Superior temporal gyrus (tissue), 1 donor: ENCODE data around the gene TGFBR3L.
"Not testable (repeated sequence)": the region's sequence is repeated elsewhere in the genome, so short reads cannot be mapped to it uniquely, and the experiment has no call there.

Experiments used
- DNase-seq: peaks from one replicate; pipeline ENCODE4 v3.0.0-alpha.2; 2016; ENCODE audit errors: extremely low spot score

The TGFBR3L gene

DNA sequence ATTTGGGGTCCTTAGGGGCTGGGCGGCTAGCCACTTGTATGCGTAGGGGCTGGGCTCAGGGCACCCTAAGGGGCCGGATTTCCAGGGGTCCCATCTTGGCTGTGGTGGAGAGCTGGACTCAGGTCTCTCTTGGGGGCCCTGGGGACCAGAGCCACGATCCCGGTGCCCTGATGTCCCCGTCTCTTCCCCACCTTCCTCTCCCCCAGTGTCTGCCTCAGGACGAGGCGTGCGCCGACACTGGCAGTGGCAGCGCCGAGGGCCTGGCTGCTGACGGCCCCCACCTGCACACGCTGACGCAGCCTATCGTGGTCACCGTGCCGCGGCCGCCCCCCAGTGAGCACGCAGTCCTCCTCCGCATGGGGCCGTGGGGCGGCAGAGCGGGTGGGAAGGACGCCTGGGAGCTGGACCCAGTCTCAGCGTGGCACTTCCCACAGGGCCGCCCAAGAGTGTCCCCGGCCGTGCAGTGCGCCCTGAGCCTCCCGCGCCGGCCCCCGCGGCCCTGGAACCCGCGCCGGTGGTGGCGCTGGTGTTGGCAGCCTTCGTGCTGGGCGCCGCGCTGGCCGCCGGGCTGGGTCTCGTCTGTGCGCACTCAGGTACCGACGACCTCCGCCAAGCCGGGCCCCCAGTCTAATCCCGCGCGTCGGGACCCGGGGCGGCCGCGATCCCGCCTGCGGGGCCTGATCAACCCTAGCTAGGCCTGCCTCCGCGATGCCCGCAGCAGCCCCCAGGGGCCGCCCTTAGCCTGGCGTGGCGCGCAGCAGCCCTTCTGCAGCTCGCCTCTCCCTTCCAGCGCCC lies 2.8 kb downstream of the TGFBR3L start:
- DNase-seq = no peak

GRCh38 chr19:7918062-7918614 lies 3.5 kb downstream of the TGFBR3L start:
- not testable (repeated sequence) for DNase-seq

- DNase-seq = no peak
Measured at GRCh38 chr19:7918615-7919421, 4.2 kb downstream of the TGFBR3L start.

GRCh38 chr19:7919610-7920518 lies 5.2 kb downstream of the TGFBR3L start, which contains the start of gene SNAPC2:
TSS of gene SNAPC2 (plus strand) at chr19:7920338. CDS start at chr19:7920367, 29 bp downstream.
- peak; percentile 79 for DNase-seq

DNA sequence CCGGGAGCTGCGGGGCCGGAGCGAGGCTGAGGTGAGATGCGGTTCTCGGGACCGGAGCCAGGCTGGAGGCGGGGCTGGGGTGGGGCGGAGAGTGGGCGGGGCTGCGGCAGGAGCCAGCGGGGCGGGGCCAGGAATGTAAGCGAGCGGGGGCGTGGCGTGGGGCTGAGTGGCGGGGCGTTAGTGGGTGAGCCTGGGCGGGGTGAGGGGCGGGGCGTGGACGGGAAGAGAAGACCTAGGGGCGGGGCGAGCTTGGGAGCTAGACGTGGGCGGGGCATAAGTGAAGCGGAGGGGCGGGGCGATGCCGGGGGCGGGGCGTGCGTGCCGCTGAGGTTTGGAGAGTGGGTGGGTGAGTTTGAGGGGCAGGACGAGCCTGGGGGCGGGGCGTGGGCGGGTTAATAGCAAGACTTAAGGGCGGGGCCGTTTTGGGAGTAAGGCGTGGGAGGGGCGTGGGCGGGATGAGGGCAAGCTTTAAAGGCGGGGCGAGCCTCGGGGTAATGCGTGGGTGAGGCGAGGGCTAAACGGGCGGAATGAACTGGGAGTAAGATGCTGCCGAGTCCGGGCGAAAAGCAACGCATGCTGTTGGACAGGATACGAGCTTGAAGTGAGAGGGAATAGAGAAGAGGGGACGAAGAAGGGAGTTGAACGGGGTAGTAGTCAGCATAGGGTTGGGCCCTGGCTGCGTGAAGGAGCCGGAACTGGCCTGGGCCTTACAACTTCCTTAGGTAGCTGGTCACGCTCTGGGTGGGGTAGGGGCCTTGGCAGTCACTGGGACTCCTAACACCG lies 6.1 kb downstream of the TGFBR3L start:
- peak; percentile 81 for DNase-seq

DNA sequence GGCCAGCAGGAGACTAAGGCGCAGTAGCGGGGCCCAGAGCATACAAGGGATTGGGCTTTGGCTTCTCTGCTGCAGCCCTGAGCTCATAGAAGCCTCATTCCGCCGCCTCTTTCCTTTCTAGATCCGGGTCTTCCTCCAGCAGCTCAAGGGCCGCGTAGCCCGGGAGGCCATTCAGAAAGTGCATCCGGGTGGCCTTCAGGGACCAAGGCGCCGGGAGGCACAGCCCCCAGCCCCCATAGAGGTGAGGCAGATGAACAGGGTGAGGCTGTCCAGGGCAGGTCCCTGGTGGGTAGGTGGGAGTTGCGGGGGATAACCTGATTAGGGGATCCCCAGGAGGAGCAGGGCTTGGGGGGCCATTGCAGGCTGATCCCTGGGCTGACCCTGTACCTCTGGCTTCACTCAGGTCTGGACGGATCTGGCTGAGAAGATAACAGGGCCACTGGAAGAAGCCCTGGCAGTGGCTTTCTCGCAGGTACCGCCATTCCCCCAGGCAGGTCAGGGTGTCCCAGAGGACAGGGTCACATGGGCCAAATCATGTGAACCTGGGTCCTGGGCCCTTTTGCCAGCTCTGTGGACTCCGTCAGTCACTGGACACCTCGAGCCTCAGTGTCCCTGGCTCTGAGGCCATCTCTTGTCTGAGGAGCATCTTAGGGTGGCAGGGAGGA lies 6.8 kb downstream of the TGFBR3L start:
- no peak for DNase-seq

GRCh38 chr19:7921967-7922835 lies 7.6 kb downstream of the TGFBR3L start:
- DNase-seq = no peak

DNA sequence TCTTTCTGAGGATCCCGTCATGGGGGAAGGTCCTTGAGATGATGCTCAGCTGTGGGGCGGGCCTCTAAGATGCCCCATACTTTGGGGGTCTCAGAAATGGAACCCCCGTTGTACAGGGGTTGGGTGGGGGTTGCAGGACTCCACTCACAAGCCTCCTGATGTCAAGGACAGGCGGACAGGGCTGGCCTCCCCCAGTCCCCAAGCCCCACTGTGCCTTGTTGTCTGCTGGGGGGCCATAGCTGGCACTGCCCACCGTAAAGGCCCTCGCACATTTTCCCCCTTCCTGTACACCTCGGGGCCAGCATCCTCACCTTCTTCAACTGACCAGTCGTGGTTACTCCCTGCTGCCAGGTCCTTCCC lies 8.2 kb downstream of the TGFBR3L start:
- DNase-seq = no peak

DNA sequence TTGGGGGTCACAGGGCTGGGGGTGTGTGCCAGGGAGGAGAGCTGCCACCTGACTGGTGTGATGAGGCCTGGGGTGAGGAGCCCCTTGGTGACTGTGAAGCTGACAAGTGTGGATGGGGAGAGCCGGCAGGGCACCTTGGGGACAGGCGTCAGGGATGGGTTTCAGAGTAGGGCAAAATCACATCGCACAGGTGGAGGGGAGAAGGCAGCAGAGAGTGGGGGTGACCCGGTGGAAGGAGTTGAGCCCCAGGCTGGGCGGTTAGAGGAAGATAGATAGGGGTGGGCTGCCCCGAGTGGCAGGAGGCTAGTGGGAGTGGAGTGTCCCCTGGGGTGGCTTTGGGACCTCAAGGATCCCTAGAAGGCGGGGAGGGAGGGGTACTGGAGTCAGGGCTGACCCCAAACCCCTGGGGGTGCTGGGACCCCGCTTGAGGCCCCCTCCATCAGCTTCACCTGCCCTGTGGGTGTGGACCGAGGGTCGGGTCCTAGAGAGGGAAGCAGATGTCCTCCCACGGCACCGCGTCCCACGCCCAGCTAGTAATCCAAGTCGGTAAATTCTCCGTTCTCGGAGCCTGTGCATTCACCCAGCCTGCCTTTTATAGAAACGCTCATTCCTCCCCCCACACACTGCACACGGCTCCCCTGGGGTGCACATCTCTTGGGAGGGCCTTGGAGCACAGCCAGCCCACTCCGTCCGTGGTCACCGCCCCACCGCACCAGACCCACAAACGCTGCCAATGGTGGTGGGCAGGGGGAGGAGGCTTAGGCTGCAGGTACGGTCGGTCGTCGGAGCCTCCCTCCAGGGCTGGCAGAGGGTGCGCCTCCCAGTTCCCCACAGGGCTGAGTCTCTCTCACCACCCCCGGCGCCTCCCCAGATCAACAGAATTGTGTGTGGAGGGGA lies 8.9 kb downstream of the TGFBR3L start:
- no peak for DNase-seq

GRCh38 chr19:7924241-7924640 lies 9.6 kb downstream of the TGFBR3L start:
- DNase-seq = no peak

DNA sequence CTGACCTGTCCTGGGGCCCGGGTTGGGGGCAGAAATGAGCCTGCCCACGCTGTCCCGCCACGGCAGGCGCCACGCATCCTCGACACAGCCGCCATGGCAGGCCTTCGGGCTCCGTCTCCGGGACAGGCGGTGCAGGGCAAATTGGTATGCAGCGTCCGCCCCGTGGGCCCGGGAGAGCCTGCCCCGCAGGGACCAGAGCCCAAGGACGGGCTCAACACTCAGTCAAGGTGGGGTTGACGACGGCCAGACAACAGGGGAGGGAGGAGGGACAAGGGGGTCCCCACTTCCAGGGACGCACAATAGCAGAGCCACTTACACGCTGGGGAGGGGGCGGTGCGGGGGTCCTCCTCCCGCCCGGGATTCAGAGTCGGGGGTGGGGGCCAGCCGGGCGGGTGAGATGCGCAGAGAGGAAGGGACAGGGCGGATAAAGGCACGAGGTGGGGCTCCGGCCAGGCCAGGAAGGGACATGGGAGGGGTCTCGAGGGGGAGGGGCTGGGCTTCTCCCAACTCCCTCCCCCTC lies 10.1 kb downstream of the TGFBR3L start:
- DNase-seq = no peak

DNA sequence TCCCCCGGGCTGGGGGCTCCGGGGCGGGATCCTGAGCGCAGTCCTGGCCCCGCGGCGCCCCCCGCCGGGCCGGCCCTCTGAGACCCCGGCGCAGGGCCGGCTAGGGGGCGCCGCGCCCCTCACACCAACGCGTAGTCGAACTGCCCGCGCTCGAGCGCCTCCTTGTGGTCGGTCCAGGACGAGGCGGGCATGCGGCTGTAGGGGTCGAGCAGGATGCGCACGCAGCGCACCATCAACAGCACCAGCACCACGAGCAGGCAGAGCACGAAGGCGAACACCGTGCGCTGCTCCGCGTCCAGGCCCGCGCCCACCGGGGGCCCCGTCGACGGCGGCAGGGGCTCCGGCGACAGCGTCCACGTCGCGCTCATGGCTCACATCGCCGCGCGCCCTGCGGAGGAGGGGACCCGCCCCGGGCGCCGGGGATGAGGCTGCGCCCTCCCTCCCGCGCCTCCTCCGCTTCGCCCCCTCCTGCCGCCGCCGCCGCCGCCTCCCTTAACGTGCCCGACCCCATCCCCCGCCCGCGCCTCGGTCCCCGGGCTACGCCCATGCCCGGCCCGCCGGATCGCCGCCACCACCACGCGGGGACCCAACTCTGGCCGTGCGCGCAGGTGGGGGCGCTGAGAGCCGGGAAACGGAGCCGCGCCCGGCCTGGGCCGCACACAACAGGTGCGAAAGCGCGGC lies 10.7 kb downstream of the TGFBR3L start:
- peak; percentile 26 for DNase-seq

DNA sequence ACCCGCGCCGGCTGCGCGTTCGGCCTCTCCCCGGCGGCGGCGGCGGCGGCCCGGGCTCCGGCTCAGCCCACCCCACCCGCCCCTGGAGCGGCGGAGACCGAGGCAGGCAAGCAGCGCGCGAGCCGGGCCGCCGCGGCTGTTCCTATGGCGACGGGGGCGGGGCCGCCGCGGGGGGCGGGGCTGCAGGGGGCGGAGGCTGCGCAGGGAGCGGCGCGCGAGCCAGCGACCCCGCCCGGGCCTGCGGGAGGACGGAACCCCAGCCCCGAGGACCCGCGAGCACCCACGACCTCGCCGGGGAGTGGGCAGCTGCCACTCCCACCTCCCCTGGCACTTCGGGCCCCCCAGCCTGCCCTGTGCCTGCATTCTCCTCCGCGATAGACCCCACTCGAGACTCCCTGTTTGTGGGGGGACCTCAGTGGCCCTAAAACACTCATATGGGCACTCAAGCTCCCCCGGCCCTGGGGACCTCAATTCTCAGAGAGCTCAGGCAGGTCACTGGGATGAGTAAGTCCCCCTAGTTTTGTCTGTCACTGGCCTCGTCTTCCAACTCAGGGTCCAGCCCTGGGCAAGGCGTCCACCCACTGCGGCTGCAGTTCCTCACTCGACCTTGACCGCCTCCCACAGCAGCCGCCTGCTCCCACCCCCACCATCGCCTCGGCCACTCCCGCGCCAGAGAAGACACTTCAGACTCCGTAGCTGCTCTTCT lies 11.5 kb downstream of the TGFBR3L start, which contains the start of gene CTXN1:
TSS of gene CTXN1 (minus strand) at position 115 of the 706 bp plus-strand sequence. CDS start 597 bp downstream, outside the sequence.
- no peak for DNase-seq

GRCh38 chr19:7926727-7927604 lies 12.3 kb downstream of the TGFBR3L start:
- no peak for DNase-seq

GRCh38 chr19:7927605-7928333 lies 13.1 kb downstream of the TGFBR3L start:
- DNase-seq = no peak
